NCI-H1694 treated with DMSO at 0.1 percent for 48 hours (cell line): Measurements from ENCODE around the gene ZNF536.
"Not testable (repeated sequence)": the region's sequence is repeated elsewhere in the genome, so short reads cannot be mapped to it uniquely, and the experiment has no call there.

ENCODE experiments used
- DNase-seq: peaks from one replicate; lab custom pipeline; 2025; lab: John Stamatoyannopoulos, UW

Gene ZNF536

DNA sequence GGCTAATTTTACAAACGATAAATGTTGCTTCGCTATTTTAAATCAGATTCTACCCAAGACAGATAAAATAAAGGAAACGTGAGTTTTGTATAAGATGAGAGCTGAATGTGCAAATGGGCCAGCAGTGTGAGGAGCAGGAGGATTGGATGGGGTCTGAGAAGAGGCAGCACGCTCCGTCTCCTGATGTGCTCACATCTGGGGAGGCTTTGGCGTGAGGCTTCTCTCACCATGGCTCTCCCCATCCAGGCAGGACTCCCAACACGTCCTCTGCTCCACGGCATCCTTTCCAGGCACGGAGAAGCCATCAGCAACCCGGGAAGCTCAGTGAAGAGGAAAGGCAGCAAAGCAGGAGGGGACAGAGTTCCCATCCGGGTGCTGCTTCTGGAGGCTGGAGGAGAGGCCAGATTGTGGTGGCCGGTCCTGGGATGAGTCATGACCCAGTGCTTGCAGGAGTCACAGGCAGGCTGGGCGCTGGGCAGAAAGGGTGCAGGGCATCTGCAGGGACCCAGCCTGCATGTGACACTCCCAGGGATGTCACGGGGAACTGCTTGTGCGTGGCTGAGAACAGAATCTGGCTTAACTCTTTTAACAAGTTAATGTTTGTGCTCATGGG, 47.5 kb downstream of the ZNF536 start:
- DNase-seq, result no peak

DNA sequence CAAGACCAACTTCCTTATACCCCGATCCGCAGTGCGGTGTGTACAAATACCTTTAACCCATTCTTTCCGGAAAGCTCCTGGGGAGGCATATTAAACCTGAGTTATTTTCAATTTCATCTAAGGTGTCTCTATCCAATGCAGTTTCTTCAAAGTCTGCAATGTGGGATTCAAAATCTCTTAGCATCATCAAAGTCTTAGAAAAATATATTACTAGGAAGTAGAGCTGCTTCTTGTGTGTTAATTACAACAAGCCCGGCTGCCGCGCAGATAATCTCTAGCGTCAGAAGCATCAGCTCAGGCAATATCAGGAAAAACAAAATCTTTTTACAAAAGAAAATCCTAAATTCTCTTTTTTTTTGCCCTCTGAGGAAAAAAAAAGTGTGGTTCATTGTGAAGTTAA, 48.1 kb downstream of the ZNF536 start:
- DNase-seq, result no peak

DNA sequence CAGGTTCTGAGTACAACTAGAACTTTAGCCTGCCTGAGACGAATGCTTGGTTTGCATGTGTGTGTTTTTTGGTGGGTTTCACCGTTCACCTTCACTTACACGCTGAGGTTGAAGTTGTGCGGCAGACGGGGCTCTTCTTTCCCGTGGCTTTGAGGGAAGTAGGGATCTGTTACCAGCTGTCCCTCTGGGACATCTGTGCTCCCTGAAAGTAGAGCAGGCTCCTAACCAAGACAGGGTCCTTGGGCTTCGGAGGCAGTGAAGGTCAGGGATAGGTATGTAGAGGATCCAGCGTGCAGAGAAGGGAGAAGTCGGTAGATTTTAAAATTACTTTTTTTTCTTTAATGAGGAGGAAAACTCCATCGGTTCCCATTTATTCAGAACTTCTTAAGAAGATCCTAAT, 48.7 kb downstream of the ZNF536 start:
- DNase-seq, result no peak

GRCh38 chr19:30421571-30421970, 49.4 kb downstream of the ZNF536 start:
- no peak for DNase-seq

GRCh38 chr19:30423481-30423880, 51.3 kb downstream of the ZNF536 start:
- DNase-seq, result no peak

DNA sequence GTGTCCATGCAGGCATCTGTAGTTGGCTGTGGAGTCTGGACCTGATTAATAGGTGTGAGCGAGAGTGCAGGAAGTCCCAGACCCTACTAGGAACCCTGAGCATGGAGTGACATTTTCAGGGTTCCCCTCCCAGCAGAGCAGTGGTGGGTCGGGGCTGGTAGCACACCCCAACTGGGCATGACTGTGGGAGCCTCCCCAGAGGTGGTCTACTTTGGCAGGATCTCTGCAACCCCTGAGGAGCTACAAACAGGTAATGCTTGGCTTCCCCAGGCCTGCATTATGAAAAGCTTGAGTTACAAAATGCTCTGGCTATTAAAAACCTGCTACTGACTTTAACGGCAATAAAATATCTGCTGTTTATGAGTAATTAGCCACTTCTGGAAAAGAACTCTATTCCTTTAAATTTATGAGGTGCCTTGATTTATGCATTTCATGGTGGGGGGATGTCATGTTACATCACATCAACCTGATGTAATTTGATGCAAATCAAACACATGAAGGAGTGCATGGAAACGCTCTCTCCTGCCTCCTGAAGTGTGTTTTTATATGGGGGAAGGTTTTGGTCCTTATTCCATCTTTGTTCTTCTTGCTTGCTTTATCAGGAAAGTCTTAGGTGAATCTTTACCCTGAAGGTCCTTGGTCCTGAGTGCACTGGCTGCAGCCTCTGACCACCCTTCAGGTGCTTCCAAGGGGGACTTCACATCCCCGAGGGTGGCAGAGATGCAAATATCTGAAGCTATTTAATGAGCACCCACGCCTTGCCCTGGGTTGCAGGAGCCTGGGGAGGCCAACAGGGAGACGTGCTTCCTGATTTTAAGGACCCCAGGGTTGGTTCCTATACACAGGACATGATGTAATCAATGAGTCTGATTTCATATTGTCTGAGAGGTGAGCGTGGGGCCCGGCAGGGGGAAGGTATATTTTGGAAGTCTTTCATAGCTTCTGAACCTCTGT, 54.0 kb downstream of the ZNF536 start:
- DNase-seq, result no peak

GRCh38 chr19:30426864-30427263, 54.7 kb downstream of the ZNF536 start:
- no peak for DNase-seq

- no peak for DNase-seq
Observed at GRCh38 chr19:30428092-30428680, 56.0 kb downstream of the ZNF536 start.

DNA sequence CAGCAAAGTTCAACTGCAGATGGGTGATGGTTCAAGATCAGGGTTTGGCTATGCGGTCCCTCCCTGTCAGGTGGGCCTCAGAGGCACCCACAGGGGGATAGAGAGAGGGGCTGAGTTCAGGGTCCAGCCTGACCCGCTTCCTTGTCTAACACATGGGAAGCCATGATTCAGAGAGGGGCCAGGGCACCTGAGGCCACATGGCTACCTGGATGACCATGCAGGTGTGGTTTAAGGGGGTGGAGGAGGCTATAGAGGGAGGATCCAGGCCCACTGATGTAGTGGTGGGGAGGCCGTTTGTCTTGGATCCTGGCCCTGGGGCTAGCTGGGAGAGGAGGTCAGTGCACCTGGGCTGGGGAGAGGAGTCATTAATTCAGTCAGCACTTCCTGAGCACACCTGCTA, 56.7 kb downstream of the ZNF536 start:
- DNase-seq, result no peak

DNA sequence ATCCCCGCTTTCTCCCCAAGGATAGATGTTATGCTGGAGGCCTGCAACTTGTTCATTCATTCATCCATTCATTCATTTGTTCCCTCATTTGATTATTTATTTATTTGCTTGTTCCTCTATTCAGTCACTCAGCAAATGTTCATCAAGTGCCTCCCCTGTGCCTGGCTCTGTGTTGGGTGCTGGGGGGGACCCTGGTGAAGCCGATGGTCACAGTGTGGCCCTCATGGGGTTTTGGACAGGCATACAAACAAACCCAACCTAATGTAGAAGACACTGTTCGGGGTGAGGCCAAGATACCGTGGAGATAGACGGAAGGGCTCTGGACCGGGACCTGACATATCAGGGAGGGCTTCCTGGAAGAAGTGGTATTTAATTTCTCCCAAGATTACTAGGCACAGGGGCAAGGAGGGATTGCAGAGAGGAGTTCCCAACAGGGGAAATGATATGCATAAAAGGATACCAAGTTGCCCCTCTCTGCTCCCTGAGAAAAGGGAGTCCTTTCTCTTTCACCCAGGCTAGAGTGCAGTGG, 58.1 kb downstream of the ZNF536 start:
- DNase-seq, result no peak

DNA sequence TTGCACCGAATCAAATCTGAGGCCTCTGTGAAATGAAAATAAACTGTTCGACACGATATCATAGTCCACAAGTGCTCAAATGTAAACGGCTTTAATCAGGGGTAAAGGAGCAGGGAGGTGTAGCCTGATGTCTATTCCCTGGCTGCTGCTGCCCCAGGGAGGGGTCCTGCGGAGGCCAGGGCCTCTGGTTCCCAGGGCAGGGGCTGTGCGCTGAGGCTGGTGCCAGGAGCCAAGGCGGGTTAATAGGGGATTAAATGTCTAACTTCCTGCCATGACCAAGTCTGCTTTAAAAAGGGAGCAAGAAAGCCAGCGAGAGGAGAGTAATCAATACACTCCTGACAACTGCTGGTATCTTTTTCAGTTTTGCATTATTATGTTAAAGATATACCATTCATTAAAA, 59.4 kb downstream of the ZNF536 start:
- DNase-seq, result no peak

- no peak for DNase-seq
Observed at GRCh38 chr19:30434797-30435594, 62.8 kb downstream of the ZNF536 start.

DNA sequence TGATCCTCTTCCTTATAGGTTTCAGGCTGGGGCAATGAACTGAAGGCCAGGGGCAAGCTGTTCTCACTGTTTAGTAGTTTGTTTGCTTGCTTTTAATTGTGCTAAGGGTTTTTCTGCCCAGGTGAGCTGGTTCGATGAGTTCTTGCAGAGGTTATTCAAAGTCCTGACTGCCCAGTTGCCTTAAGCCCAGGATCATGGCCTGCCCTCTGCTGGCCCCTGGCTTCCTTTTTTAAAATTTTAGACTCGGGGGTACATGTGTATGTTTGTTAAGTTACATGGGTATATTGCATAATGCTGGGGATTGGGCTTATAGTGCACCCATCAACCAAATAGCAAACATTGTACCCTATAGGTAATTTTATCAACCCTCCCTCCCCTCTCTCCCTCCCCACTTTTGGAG, 65.7 kb downstream of the ZNF536 start:
- no peak for DNase-seq

- DNase-seq, result no peak
Observed at GRCh38 chr19:30439310-30439709, 67.1 kb downstream of the ZNF536 start.

GRCh38 chr19:30441011-30441410, 68.8 kb downstream of the ZNF536 start:
- no peak for DNase-seq

- no peak for DNase-seq
Observed at GRCh38 chr19:30442674-30443073, 70.5 kb downstream of the ZNF536 start.

DNA sequence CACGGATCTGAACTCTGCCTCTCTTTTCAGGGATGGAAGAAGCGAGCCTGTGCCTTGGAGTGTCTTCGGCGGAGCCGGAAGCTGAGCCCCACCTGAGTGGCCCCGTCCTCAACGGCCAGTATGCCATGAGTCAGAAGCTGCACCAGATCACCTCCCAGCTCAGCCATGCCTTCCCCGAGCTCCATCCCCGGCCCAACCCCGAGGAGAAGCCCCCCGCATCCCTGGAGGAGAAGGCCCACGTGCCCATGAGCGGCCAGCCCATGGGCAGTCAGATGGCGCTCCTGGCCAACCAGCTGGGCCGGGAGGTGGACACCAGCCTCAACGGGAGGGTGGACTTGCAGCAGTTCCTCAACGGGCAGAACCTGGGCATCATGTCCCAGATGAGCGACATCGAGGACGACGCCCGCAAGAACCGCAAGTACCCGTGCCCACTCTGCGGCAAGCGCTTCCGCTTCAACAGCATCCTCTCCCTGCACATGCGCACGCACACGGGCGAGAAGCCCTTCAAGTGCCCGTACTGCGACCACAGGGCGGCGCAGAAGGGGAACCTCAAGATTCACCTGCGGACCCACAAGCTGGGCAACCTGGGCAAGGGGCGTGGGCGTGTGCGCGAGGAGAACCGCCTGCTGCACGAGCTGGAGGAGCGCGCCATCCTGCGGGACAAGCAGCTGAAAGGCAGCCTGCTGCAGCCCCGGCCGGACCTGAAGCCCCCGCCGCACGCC, 71.5 kb downstream of the ZNF536 start:
- no peak for DNase-seq

- DNase-seq, result no peak
Observed at GRCh38 chr19:30444253-30444671, 72.1 kb downstream of the ZNF536 start.

DNA sequence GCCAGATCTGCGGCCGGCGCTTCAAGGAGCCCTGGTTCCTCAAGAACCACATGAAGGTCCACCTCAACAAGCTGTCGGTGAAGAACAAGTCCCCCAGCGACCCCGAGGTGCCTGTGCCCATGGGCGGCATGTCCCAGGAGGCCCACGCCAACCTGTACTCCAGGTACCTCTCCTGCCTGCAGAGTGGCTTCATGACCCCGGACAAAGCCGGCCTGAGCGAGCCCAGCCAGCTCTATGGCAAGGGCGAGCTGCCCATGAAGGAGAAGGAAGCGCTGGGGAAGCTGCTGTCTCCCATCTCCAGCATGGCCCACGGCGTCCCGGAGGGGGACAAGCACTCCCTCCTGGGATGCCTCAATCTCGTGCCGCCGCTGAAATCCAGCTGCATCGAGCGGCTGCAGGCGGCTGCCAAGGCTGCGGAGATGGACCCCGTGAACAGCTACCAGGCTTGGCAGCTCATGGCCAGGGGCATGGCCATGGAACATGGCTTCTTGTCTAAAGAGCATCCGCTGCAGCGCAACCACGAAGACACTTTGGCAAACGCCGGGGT, 72.6 kb downstream of the ZNF536 start:
- no peak for DNase-seq

DNA sequence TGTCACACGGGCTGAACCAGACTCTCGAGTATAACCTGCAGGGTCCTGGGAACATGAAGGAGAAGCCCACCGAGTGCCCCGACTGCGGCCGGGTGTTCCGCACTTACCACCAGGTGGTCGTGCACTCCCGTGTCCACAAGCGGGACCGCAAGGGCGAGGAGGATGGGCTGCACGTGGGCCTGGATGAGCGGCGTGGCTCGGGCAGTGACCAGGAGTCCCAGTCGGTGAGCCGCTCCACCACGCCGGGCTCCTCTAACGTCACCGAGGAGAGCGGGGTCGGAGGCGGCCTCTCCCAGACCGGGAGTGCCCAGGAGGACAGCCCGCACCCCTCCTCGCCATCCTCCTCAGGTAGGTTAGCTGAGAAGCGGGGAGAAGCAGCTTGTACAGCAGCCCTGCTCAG, 73.2 kb downstream of the ZNF536 start:
- no peak for DNase-seq

DNA sequence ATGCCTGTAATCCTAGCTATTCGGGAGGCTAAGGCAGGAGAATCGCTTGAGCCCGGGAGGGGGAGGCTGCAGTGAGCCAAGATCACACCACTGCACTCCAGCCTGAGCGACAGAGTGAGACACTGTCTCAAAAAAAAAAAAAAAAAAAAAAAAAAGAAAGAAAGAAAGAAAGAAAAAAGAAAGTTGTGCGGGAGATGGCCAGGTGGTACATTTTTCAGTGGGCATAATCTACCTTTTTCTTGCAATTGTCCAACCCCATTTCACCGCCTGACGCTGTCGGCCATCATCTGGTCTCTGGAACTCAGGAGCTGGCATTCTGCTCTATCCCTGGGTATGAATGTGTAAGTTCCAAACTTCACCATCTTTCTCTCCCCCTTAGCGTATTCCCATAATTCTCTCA, 73.9 kb downstream of the ZNF536 start:
- DNase-seq, result not testable (repeated sequence)
